Loucy (cell line): ENCODE data around the gene CHST1.

Source experiments
- EZH2phosphoT487 ChIP-seq: fragments of 200-600 bp; IDR thresholded peaks from 2 replicates; pipeline ENCODE4 v1.6.1; 2018; ENCODE audit warnings: antibody characterized with exemption, mild to moderate bottlenecking, moderate library complexity, borderline replicate concordance
- TF ChIP-seq, protein P1 (sequence below): fragments of 200-600 bp; sonication (generic); conservative IDR thresholded peaks from 2 replicates; pipeline ENCODE4 v1.5.1; 2014; ENCODE audit warnings: mild to moderate bottlenecking, antibody characterized with exemption, low read length

DNA sequence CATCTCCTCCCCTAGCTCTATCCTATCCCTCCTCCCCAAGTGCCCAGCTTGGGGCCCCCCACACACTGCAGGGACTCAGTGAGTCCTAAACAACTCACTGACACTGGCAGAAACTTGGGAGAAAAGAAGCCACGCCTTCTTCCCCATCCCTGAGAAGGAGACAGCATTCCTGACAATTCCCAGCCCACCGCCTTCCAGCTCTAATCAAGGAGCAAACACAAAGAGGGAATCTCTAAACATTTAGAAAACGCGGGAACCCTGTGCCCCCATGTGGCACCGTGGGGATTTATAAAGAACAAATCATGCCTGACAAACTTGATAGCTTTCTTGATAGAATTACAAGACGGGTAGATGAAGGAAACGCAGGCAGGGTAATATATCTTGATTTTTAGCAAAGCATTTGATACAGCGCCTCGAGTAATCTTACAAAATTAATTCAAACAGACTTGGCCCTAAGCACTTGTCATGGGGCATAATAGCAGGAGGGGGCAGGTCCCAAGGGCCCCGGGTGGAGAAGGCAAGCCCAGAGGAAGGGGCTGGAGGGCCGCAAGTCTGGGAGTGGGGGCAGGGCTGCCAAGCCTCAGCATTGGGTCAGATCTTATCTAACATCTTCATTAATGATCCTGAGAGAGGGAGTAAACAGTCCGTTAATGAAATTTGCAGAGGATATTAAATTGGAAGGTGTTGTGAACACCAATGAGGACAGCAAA lies 4.5 kb downstream of the CHST1 start:
- TF ChIP-seq, protein P1, sequence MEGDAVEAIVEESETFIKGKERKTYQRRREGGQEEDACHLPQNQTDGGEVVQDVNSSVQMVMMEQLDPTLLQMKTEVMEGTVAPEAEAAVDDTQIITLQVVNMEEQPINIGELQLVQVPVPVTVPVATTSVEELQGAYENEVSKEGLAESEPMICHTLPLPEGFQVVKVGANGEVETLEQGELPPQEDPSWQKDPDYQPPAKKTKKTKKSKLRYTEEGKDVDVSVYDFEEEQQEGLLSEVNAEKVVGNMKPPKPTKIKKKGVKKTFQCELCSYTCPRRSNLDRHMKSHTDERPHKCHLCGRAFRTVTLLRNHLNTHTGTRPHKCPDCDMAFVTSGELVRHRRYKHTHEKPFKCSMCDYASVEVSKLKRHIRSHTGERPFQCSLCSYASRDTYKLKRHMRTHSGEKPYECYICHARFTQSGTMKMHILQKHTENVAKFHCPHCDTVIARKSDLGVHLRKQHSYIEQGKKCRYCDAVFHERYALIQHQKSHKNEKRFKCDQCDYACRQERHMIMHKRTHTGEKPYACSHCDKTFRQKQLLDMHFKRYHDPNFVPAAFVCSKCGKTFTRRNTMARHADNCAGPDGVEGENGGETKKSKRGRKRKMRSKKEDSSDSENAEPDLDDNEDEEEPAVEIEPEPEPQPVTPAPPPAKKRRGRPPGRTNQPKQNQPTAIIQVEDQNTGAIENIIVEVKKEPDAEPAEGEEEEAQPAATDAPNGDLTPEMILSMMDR: no peak
- no peak for TF ChIP-seq EZH2phosphoT487
